Measurements from ENCODE around the gene EGFL6. TPM values are rescaled to one million over a fixed set of nuclear protein-coding genes. Genes with fewer than 3 reads are reported as not detected.
"Not testable (repeated sequence)": the region's sequence is repeated elsewhere in the genome, so short reads cannot be mapped to it uniquely, and the experiment has no call there.

Gene EGFL6
- total RNA-seq, 1 experiment from 2014 or later, result not detected

- peak; percentile 97 for DNase-seq (ENCODE audit: low read depth)
These were observed 83.7 kb downstream of the EGFL6 start, which contains the start of gene TCEANC for GRCh38 chrX:13652850-13653693. TSS of gene TCEANC (plus strand) at chrX:13653141. CDS start at chrX:13662509, 9,368 bp downstream.

GRCh38 chrX:13654116-13654515 lies 84.7 kb downstream of the EGFL6 start:
- no peak for DNase-seq (ENCODE audit: low read depth)

- no peak for DNase-seq (ENCODE audit: low read depth)
These were observed 86.3 kb downstream of the EGFL6 start for GRCh38 chrX:13655674-13656073.

- DNase-seq (ENCODE audit: low read depth), result peak; percentile 53
These were observed 89.2 kb downstream of the EGFL6 start for GRCh38 chrX:13658602-13659001.

- DNase-seq (ENCODE audit: low read depth), result peak; percentile 8
These were observed 89.7 kb downstream of the EGFL6 start for GRCh38 chrX:13659063-13659462.

- no peak for DNase-seq (ENCODE audit: low read depth)
These were observed 92.4 kb downstream of the EGFL6 start for GRCh38 chrX:13661735-13662288.

- no peak for DNase-seq (ENCODE audit: low read depth)
These were observed 93.0 kb downstream of the EGFL6 start for GRCh38 chrX:13662355-13662791.

GRCh38 chrX:13664020-13664419 lies 94.6 kb downstream of the EGFL6 start:
- DNase-seq (ENCODE audit: low read depth), result no peak

- peak; percentile 15 for DNase-seq (ENCODE audit: low read depth)
These were observed 97.4 kb downstream of the EGFL6 start for GRCh38 chrX:13666836-13667235.

GRCh38 chrX:13667919-13668318 lies 98.5 kb downstream of the EGFL6 start:
- DNase-seq (ENCODE audit: low read depth), result no peak

GRCh38 chrX:13669246-13669737 lies 99.9 kb downstream of the EGFL6 start:
- DNase-seq (ENCODE audit: low read depth), result peak; percentile 95

- not testable (repeated sequence) for DNase-seq (ENCODE audit: low read depth)
These were observed 100.4 kb downstream of the EGFL6 start for GRCh38 chrX:13669755-13670154.

GRCh38 chrX:13670197-13670596 lies 100.8 kb downstream of the EGFL6 start:
- no peak for DNase-seq (ENCODE audit: low read depth)

- no peak for DNase-seq (ENCODE audit: low read depth)
These were observed 103.6 kb downstream of the EGFL6 start for GRCh38 chrX:13673016-13673415.

- no peak for DNase-seq (ENCODE audit: low read depth)
These were observed 107.5 kb downstream of the EGFL6 start for GRCh38 chrX:13676885-13677284.

- DNase-seq (ENCODE audit: low read depth), result not testable (repeated sequence)
These were observed 110.3 kb downstream of the EGFL6 start for GRCh38 chrX:13679700-13680099.

GRCh38 chrX:13681595-13681994 lies 112.2 kb downstream of the EGFL6 start:
- no peak for DNase-seq (ENCODE audit: low read depth)

Other genes starting within 250 kb of the EGFL6 start
- not detected in 2 replicates for gene ATXN3L, start 249.5 kb upstream of the EGFL6 start, total RNA-seq (2014; rRNA removed; shearing (Covaris generic))
- 0.88 and 1.7 TPM in 2 replicates for gene TCEANC, start 83.5 kb downstream of the EGFL6 start, total RNA-seq (2014; rRNA removed; shearing (Covaris generic))
- 30.9 and 33.4 TPM in 2 replicates for gene RAB9A, start 119.5 kb downstream of the EGFL6 start, total RNA-seq (2014; rRNA removed; shearing (Covaris generic))
- gene TRAPPC2, start 165.0 kb downstream of the EGFL6 start, total RNA-seq (2014; rRNA removed; shearing (Covaris generic)), result 20.4 and 21.6 TPM in 2 replicates
- gene OFD1, start 165.1 kb downstream of the EGFL6 start, total RNA-seq (2014; rRNA removed; shearing (Covaris generic)), result 8.3 and 9.7 TPM in 2 replicates
- gene GPM6B, start 247.5 kb downstream of the EGFL6 start, total RNA-seq (2014; rRNA removed; shearing (Covaris generic)), result 1.8 and 2.4 TPM in 2 replicates